ENCODE measurements around the gene SPTLC3. TPM values are rescaled to one million over a fixed set of nuclear protein-coding genes. Genes with fewer than 3 reads are reported as not detected.

The SPTLC3 gene
- total and polyA plus RNA-seq, 2 of the 13 experiments (the other 11 are each of a cell fraction or from before 2014, with no cell fraction given), result 20.5 to 95.6 TPM

- TF ChIP-seq, protein P1, sequence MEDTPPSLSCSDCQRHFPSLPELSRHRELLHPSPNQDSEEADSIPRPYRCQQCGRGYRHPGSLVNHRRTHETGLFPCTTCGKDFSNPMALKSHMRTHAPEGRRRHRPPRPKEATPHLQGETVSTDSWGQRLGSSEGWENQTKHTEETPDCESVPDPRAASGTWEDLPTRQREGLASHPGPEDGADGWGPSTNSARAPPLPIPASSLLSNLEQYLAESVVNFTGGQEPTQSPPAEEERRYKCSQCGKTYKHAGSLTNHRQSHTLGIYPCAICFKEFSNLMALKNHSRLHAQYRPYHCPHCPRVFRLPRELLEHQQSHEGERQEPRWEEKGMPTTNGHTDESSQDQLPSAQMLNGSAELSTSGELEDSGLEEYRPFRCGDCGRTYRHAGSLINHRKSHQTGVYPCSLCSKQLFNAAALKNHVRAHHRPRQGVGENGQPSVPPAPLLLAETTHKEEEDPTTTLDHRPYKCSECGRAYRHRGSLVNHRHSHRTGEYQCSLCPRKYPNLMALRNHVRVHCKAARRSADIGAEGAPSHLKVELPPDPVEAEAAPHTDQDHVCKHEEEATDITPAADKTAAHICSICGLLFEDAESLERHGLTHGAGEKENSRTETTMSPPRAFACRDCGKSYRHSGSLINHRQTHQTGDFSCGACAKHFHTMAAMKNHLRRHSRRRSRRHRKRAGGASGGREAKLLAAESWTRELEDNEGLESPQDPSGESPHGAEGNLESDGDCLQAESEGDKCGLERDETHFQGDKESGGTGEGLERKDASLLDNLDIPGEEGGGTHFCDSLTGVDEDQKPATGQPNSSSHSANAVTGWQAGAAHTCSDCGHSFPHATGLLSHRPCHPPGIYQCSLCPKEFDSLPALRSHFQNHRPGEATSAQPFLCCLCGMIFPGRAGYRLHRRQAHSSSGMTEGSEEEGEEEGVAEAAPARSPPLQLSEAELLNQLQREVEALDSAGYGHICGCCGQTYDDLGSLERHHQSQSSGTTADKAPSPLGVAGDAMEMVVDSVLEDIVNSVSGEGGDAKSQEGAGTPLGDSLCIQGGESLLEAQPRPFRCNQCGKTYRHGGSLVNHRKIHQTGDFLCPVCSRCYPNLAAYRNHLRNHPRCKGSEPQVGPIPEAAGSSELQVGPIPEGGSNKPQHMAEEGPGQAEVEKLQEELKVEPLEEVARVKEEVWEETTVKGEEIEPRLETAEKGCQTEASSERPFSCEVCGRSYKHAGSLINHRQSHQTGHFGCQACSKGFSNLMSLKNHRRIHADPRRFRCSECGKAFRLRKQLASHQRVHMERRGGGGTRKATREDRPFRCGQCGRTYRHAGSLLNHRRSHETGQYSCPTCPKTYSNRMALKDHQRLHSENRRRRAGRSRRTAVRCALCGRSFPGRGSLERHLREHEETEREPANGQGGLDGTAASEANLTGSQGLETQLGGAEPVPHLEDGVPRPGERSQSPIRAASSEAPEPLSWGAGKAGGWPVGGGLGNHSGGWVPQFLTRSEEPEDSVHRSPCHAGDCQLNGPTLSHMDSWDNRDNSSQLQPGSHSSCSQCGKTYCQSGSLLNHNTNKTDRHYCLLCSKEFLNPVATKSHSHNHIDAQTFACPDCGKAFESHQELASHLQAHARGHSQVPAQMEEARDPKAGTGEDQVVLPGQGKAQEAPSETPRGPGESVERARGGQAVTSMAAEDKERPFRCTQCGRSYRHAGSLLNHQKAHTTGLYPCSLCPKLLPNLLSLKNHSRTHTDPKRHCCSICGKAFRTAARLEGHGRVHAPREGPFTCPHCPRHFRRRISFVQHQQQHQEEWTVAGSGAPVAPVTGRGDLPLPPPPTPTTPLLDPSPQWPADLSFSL (CRISPR knock-in tag; IDR thresholded peaks at IDR 0.05), result peak; percentile 71; the same call in 1 of the 2 replicates
- TF ChIP-seq ZSCAN30 (CRISPR knock-in tag; IDR thresholded peaks at IDR 0.05) (0 out of 2 replicates have a peak, but pooled peaks have one; percentile 63), ZNF256 (CRISPR knock-in tag; conservative IDR thresholded peaks at IDR 0.05) (0 out of 2 replicates have a peak, but pooled peaks have one; percentile 15), POLR2A (IDR thresholded peaks at IDR 0.05; ENCODE audit: insufficient read depth in 1 of 2, low read depth in 2 of 2, low read length in 2 of 2) (0 out of 4 replicates have a peak, but pooled peaks of 1 of the 2 experiments have one; percentile 22), ZNF512 (CRISPR knock-in tag; IDR thresholded peaks at IDR 0.05) (no peak), THAP8 (CRISPR knock-in tag; IDR thresholded peaks at IDR 0.05; ENCODE audit: borderline replicate concordance) (no peak), ZNF619 (CRISPR knock-in tag; IDR thresholded peaks at IDR 0.05) (no peak), TARDBP (CRISPR knock-in tag; IDR thresholded peaks at IDR 0.05) (peak; percentile 80), ESRRA (CRISPR knock-in tag; IDR thresholded peaks at IDR 0.05; ENCODE audit: low read depth) (no peak), NFYC (CRISPR knock-in tag; IDR thresholded peaks at IDR 0.05) (no peak), CBFB (CRISPR knock-in tag; IDR thresholded peaks at IDR 0.05) (0 out of 2 replicates have a peak, but pooled peaks have one; percentile 23), ZNF30 (CRISPR knock-in tag; IDR thresholded peaks at IDR 0.05) (no peak), ZGPAT (CRISPR knock-in tag; IDR thresholded peaks at IDR 0.05) (peak; percentile 57; the same call in 1 of the 2 replicates)
- TF ChIP-seq, protein P2, sequence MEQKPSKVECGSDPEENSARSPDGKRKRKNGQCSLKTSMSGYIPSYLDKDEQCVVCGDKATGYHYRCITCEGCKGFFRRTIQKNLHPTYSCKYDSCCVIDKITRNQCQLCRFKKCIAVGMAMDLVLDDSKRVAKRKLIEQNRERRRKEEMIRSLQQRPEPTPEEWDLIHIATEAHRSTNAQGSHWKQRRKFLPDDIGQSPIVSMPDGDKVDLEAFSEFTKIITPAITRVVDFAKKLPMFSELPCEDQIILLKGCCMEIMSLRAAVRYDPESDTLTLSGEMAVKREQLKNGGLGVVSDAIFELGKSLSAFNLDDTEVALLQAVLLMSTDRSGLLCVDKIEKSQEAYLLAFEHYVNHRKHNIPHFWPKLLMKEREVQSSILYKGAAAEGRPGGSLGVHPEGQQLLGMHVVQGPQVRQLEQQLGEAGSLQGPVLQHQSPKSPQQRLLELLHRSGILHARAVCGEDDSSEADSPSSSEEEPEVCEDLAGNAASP (CRISPR knock-in tag; IDR thresholded peaks at IDR 0.05; ENCODE audit: borderline replicate concordance), result peak; percentile 79; the same call in 1 of the 2 replicates
These were observed 31.2 kb upstream of the SPTLC3 start (continued) for GRCh38 chr20:12977328-12978125.
